ENCODE results near the gene COL10A1. TPM values are rescaled to one million over a fixed set of nuclear protein-coding genes. Genes with fewer than 3 reads are reported as not detected.

The COL10A1 gene
- total RNA-seq, 1 experiment from 2014 or later: not detected

GRCh38 chr6:116170358-116171057 is 44.6 kb upstream of the COL10A1 start:
- ChIA-PET POLR2A (no interaction called here), CTCF (no interaction called here)
- intact Hi-C loops (cut with micrococcal nuclease; ENCODE audit: unreplicated experiment): no loop called here

GRCh38 chr6:116169880-116170279 is 43.9 kb upstream of the COL10A1 start:
- ChIA-PET CTCF (no interaction called here), POLR2A (no interaction called here)
- H3K27ac Mint-ChIP-seq (ENCODE audit: unreplicated experiment): no peak overlapping the region
- Histone ChIP-seq H3K4me1 (no peaks in the 10 kb centered on the region), H3K36me3 (ENCODE audit: control insufficient read depth, insufficient read depth, low read length) (no peaks in the 10 kb centered on the region), H3K27me3 (replicated peaks; ENCODE audit: control insufficient read depth, insufficient read depth, low read length) (no peaks in the 10 kb centered on the region), H3K9me3 (no peaks in the 10 kb centered on the region; the same call in 1 of the 2 replicates), H3K4me3 (ENCODE audit: low read depth, low read length) (no peak overlapping the region)
- no peak for DNase-seq
- peaks cover 14% of the 10 kb centered on the region for H3K9me3 Mint-ChIP-seq (ENCODE audit: unreplicated experiment)
- BruUV-seq (replicated peaks): no TSS peak
- no peak overlapping the region for H3K4me3 Mint-ChIP-seq (ENCODE audit: unreplicated experiment)
- TF ChIP-seq CTCF (IDR thresholded peaks at IDR 0.05; ENCODE audit: insufficient read depth in 1 of 2, low read depth in 1 of 2, low read length in 1 of 2, severe bottlenecking in 1 of 2, unreplicated experiment in 1 of 2): no peak
- intact Hi-C loops (cut with micrococcal nuclease; ENCODE audit: unreplicated experiment): no loop called here
- H3K36me3 Mint-ChIP-seq (ENCODE audit: insufficient read depth, unreplicated experiment): peaks cover 6% of the 10 kb centered on the region
- H3K27me3 Mint-ChIP-seq (ENCODE audit: insufficient read depth, unreplicated experiment): no peaks in the 10 kb centered on the region
- peaks cover 7% of the 10 kb centered on the region for H3K4me1 Mint-ChIP-seq (ENCODE audit: low read depth, unreplicated experiment)

More at GRCh38 chr6:116170358-116171057, 44.6 kb upstream of the COL10A1 start:
- H3K27me3 ChIP-seq (replicated peaks; ENCODE audit: control insufficient read depth, insufficient read depth, low read length): no peaks in the 10 kb centered on the region
- no peak overlapping the region for H3K4me3 ChIP-seq (ENCODE audit: low read depth, low read length)
- no TSS peak for BruUV-seq (replicated peaks)
- no peaks in the 10 kb centered on the region for H3K27me3 Mint-ChIP-seq (ENCODE audit: insufficient read depth, unreplicated experiment)
- no peak overlapping the region for H3K27ac Mint-ChIP-seq (ENCODE audit: unreplicated experiment)
- H3K36me3 Mint-ChIP-seq (ENCODE audit: insufficient read depth, unreplicated experiment): peaks cover 6% of the 10 kb centered on the region
- no peak for DNase-seq
- peaks cover 7% of the 10 kb centered on the region for H3K4me1 Mint-ChIP-seq (ENCODE audit: low read depth, unreplicated experiment)
- H3K4me1 ChIP-seq: no peaks in the 10 kb centered on the region
- peaks cover 21% of the 10 kb centered on the region for H3K9me3 Mint-ChIP-seq (ENCODE audit: unreplicated experiment)
- no peak for TF ChIP-seq CTCF (IDR thresholded peaks at IDR 0.05; ENCODE audit: insufficient read depth in 1 of 2, low read depth in 1 of 2, low read length in 1 of 2, severe bottlenecking in 1 of 2, unreplicated experiment in 1 of 2)
- H3K4me3 Mint-ChIP-seq (ENCODE audit: unreplicated experiment): no peak overlapping the region
- H3K36me3 ChIP-seq (ENCODE audit: control insufficient read depth, insufficient read depth, low read length): no peaks in the 10 kb centered on the region
- H3K9me3 ChIP-seq: peaks cover 2% of the 10 kb centered on the region; the same call in 1 of the 2 replicates

- Histone ChIP-seq H3K4me3 (ENCODE audit: low read depth, low read length) (no peak overlapping the region), H3K36me3 (ENCODE audit: control insufficient read depth, insufficient read depth, low read length) (no peaks in the 10 kb centered on the region), H3K27me3 (replicated peaks; ENCODE audit: control insufficient read depth, insufficient read depth, low read length) (no peaks in the 10 kb centered on the region), H3K4me1 (no peaks in the 10 kb centered on the region), H3K9me3 (no peaks in the 10 kb centered on the region; the same call in 1 of the 2 replicates)
- CTCF ChIA-PET: no interaction called here
- TF ChIP-seq CTCF (IDR thresholded peaks at IDR 0.05; ENCODE audit: insufficient read depth in 1 of 2, low read depth in 1 of 2, low read length in 1 of 2, severe bottlenecking in 1 of 2, unreplicated experiment in 1 of 2): no peak
- H3K36me3 Mint-ChIP-seq (ENCODE audit: insufficient read depth, unreplicated experiment): peaks cover 6% of the 10 kb centered on the region
- no peak for DNase-seq
- intact Hi-C loops (cut with micrococcal nuclease; ENCODE audit: unreplicated experiment): no loop called here
- no TSS peak for BruUV-seq (replicated peaks)
- peaks cover 24% of the 10 kb centered on the region for H3K9me3 Mint-ChIP-seq (ENCODE audit: unreplicated experiment)
- POLR2A ChIA-PET: no interaction called here
- H3K4me1 Mint-ChIP-seq (ENCODE audit: low read depth, unreplicated experiment): peaks cover 7% of the 10 kb centered on the region
- H3K4me3 Mint-ChIP-seq (ENCODE audit: unreplicated experiment): no peak overlapping the region
- no peak overlapping the region for H3K27ac Mint-ChIP-seq (ENCODE audit: unreplicated experiment)
- no peaks in the 10 kb centered on the region for H3K27me3 Mint-ChIP-seq (ENCODE audit: insufficient read depth, unreplicated experiment)
Measured at GRCh38 chr6:116168148-116168547, 42.2 kb upstream of the COL10A1 start.

Data from Caco-2 (cell line).